Astrocyte of the hippocampus (primary cell): Measurements from ENCODE around the gene RANBP1.
A peak's percentile ranks its signal among the peaks of the same experiment; 100 is the strongest.
"Not testable (repeated sequence)": the region's sequence is repeated elsewhere in the genome, so short reads cannot be mapped to it uniquely, and the experiment has no call there.

Experiments used
- DNase-seq: peaks from one replicate; pipeline ENCODE4 v3.0.0; 2011; ENCODE audit warnings: low read depth, low spot score

RANBP1 gene

DNA sequence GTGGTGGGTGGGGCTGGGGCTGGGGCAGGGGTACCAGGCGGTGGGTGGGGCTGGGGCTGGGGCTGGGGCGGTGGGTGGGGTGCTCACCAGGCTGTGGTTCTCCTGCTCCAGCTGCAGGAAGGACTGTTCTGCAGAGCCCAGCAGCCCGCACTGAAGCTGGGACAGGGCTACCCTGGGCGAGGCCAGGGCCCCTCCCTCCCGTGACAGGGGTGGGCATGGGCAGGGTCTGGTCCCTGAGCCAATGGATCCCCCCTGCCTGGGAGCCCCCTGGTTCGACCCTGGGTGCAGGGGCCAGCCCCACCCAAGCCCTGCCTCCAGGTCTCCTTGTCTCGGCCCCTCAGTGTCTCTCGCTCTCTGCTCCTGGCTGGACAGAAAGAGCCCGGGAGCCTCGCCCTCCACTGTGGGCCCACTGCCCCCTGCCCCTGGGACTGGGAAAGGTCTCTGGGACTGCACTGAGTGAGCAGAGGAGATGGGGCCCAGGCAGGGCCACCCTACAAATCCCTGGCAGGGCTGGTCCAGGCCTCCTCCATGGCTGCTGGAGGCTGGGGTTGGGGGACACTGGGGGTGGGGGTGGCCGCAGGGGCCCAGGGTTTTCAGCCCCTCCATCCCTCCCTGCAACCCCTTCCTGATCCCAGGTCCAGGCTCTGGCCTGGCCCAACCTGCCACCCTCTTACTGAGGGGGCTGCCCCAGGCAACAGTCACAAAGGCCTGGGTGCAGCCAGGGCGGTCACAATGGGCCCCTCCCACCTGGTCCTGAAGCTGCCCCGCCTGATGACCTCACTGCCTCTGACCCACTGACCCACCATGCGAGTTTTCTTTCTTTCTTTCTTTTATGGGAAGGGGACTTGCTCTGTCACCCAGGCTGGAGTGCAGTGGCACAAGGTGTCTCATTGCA, 34.7 kb downstream of the RANBP1 start, which contains the start of gene CCDC188:
TSS of gene CCDC188 (minus strand) at position 675 of the 895 bp plus-strand sequence. CDS start at position 606, 69 bp downstream.
- DNase-seq = no peak

DNA sequence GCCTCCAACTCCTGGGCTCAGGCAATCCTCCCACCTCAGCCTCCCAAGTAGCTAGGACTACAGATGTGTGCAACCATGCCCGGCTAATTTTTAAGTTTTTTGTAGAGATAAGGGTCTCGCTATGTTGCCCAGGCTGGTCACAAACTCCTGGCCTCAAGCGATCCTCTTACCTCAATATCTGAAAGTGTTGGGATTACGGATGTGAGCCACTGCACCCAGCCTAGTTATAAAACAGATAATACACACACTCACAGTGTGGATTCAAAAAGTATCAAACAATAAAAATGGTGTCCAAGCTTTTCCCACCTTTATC, 35.3 kb downstream of the RANBP1 start:
- no peak for DNase-seq

DNA sequence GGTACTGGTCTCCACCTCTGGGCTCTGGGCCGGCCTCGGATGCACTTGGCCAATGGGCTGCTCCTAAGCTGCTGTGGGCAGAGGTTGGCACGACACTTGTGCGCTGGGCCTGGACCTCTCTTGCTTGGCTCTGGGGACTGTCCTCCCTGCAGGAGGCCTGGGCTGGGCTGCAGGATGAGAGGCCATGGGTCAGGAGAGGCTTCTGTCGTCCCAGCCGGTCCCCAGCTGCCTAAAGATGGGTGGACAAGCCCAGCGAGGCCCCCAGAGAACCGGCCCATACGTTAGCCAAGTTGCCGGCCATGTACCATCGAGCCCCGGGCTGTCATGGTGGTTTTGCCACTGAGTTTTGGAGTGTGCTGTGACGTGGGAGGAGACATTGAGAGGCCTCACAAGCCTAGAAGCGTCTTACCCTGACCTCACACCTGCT, 36.6 kb downstream of the RANBP1 start:
- no peak for DNase-seq

DNA sequence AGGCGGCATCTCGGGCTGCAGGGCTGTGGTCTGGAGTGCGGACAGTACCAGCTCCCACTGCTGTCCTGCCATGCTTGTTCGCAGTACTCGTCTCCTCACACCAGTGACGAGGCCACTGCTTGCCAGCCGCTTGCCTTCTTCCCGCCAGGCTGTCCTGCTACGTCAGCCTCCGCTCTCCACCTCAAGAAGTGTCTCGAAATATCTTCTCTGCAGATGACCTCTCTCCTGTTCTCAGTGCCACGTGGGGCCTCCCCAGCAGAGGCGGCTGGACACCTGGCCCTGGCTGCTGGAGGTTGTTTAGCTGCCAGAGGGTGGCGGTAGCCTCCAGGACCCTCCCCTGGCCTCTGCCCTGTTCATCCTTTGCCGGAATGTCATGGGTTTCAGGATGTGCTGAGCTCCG, 38.0 kb downstream of the RANBP1 start:
- DNase-seq = no peak

DNA sequence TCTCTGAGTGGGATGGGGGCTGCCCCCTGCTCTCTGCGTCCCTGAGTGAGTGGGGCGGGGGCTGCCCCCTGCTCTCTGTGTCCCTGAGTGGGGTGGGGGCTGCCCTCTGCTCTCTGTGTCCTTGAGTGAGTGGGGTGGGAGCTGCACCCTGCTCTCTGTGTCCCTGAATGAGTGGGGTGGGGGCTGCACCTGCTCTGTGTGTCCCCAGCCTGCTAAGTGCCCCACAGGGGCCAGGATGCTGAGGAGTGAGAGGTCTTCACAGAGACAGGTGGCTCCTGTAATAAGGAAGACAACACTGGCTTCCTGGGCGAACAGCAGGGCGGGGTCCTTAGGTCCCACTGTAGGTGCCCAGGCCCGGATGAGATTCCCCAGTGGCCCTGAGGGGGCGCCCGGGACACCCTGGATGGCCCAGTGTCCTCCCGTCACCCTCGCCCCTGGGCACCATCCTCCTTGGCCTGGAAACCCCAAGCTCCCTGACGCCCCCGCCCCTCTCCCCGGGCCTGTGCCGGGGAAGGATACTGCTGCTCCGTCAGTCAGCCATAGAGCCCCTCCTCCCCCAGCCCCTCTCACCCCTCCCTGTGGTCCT, 38.8 kb downstream of the RANBP1 start:
- DNase-seq = no peak

DNA sequence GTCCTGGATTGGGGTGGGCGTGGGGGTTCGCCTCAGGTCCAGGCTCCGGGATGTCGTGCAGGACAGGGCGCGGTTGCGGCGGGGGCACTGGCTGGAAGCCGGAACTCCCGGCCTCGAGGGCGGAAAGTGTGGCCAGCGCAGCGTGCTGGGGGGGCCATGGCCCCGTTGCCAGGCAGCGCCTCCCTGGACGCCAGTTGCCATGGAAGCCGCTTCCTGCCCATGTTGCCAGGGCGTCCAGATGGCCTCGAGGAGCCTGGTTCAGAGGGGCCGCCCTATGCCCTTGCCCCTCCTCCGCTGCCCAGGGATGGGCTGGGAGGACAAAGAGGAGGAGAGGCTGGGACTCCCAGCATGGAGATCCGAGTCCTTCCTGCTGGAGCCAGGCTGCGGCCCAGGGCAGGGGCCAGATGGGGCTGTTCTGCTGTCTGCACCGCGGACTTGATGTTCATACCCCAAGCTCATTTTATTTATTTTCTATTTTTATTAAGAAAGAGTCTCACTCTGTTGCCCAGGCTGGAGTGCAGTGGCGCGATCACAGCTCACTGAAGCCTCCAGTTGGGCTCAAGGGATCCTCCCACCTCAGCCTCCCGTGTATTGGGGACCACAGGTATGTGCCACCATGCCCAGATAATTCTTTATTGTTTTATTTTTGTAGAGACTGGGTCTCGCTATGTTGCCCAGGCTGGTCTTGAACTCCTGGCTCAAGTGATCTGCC, 39.6 kb downstream of the RANBP1 start:
- DNase-seq = peak; percentile 77

DNA sequence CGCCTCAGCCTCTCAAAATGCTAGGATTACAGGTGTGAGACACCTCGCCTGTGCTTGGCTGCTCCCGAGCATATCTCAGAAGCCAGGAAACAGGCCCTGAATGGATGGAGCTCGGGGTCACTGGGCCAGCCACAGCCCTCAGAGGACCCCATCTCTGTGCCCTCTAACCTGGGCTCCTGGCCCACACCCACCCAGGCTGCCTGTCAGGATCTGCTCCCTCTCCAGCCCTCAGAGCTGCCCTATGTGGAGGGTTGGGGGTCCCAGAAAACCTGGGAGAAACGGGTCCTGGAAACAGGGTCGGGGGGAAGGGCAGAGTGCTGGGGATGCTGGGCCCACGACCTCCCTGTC, 40.1 kb downstream of the RANBP1 start:
- no peak for DNase-seq

DNA sequence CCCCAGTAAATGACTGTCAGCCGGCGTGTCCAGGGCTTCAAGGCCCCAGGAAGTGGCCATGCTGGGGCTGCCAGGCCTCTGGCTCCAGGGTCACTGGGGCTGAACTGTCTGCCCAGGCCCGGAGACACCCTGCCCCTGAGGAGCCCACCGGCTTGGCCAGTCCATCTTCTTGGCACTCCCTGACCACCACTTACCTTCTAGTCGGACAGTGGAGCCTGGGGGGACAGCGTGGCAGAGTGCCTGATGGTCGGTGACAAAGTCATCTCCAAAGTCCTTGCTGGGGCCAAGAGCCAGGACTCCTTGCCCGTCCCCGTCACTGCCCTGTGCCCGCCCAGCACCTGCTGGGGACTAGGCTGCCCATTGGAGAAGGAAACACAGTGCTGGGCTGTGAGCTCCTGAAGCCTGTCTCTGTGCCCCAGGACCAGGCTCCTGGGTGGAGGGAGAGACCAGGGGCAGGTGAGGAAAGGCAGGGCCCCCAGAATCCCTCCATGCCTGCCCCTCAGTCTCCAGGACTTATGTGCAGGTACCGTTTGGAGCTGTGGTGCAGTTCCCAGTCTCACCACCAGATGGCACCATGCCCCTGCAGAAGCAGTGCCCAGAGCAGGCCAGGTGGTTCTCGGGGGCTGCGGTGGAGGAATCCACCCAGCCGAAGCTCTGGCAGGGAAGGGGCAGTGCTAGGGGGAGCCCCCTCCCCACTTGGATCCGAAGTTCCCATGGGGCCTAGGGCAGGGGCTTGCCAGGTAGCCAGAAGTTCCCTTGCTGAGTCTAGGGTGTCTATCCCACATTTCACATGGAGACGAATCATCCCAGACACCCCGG, 40.9 kb downstream of the RANBP1 start:
- DNase-seq = peak; percentile 86

DNA sequence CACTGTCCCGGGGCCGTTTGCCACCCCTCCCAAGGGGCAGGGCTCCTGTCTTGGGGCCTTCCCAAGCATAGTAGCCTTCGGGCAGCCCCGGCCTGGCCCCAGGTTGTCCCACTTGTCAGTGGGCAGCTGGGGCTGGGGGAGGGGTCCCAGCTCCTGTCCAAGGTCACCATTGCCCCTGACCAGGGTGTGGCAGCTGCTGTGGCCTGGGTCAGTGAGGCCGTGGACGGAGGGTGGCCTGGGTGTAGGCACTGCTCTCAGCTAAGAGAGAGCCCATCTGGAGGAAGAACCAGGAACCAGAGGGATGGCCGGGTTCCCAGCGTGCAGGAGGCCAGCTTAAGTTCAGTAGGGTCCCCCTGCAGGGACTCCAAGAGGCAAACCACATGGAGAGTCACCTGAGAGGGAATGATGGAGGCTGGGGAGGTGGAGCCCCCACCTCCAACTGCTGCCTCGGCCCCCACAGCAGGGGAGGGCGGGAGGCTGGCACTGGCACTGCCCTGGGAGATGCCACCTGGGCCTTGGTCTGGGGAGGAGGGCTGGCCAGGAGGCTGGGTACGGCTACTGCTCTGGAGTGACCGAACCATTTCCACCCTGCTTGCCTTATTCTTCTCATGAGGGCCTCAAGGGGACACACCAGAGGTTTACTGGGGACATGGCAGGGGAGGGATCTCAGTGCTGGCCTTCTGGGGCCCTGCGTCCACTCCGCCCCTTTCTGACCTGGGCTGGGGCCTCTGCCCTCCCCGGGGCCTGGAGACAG, 41.7 kb downstream of the RANBP1 start:
- DNase-seq = no peak

DNA sequence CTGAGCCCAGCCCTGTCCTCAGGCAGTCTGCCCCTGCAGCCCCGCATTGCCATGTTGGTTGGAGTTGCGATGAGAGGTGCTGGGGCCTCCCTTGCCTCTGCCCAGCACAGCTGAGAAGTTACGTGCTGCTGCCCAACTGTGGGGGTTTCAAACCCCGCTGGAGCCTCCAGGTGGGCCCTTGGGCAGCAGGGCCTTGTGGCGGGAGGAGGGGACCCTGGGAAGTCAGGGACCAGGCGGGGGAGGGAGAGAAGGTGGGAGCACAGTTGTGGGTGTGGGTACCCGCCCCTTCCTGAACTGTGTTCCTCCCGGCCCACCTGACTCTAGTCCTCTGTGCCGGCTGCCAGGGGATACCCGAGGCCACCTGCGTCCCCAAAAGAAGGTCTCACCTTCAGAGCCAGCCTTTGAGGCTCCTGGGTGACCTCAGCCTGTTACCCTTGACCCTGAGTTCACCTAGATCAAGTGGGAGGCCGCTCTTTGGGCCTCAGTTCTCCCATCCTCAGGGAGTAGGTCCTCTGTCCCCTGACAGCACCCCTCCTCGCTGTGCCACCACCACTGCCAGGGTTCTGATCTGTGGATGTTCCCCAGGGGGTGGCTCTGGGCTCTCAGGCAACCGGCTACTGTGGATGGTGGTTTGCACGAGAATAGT, 42.6 kb downstream of the RANBP1 start:
- no peak for DNase-seq

DNA sequence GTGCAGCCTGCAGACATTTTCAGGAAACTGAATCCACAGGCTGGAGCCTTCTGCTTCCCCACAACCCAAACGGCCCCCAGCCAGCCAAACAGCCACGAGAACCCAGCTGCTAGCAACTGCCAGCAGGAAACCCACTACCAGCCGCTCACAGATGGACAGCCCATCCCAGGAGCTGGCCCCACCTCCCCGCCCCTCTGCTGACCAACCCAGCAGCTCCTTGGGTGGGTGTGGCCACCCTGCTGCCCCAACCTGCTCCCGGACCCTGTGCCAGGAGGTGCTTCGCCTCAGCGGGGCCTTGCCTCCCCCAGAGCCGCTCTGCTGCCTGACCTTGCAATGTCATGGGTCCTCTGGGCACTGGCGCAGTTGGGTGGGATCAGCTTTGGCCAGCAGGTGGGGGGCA, 43.2 kb downstream of the RANBP1 start:
- DNase-seq = no peak

DNA sequence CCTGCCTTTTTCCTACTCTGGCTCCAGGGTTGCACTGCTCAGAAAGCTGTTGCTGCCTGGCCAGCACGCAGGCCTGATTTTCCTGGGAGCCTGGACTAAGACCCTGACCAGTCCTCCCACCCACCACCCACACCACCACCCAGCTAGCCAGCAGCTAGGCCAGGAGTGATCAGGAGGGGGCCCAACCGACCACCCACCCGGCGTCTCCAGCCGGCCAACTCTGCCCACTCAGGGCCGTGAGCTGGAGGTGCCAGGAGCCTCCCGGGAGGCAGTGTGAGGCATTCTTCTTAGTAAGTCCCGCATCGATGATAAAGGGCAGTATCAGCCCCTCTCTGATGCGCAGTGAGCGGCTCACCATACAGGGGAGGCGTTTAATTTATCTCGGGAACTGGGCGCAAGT, 43.6 kb downstream of the RANBP1 start:
- not testable (repeated sequence) for DNase-seq

DNA sequence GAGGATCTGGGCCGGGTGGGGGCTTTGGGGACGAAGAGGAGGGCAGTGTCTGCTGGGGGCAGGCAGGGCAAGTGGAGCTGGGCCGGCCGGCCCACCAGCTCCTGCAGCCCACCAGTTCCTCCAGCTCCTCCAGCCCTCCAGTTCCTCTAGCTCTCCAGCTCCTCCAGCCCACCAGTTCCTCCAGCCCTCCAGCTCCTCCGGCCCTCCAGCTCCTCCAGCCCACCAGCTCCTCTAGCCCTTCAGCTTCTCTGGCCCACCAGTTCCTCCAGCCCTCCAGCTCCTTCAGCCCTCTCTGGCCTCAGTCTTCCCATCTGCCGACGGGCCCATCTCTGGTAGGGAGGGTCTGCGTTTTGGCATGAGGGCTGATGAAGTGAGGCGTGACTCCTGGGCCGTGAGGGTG, 44.1 kb downstream of the RANBP1 start:
- DNase-seq = no peak

DNA sequence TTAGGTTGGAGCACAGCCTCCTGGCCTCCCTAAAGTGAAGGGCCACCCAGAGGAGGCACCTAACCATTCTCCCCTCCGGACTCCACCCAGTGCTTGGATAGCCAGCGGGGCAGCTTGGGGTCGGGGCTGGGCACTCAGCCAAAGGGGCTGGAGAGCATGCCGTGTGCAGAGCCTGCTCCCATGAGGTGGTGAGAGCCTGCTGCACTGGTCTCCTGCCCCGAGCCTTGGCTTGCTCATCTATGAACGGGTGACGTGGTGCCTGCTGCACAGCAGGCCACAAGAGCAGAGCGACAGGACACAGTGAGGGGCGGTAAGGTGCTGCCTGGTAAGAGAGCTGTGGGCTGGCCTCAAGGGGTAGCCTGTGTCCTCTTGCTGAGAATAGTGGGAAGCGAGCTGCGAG, 49.0 kb downstream of the RANBP1 start:
- DNase-seq = no peak

DNA sequence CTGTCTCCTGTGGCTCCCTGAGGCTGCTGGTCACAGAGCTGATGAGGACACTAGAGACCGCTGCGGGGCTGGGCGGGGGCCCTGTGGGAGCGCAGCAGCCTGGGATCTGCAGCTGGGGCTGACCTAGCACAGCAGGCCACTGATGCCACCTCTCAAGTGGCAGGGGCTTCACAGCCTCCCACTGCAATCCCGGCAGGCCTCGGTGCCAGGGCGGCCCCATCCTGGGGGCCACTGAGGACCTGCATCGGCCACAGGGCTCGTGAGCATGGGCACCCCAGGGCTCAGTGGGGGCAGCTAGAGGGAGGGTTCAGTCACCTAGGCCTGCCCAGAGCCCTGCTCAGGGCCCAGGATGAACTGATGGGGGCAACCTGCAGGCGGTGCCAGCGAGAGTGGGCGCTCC, 49.5 kb downstream of the RANBP1 start:
- no peak for DNase-seq

DNA sequence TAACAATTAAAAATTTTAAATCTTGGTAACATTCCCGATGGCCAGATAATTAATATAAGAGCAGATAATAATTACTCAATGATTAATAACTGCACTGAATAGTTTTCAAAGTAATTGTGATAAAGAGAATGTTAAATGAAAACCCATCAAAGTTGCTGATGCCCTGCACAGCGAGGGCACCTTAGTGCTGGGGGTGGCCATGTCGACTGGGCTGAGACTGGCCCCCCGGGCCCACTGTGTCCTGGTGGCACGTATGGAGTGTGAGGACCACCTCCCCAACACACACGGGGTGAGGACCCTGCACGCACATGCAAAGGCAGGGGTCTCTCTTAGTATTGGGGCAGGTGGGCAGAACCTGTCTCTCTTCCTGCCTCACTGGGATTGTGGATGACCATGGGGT, 50.0 kb downstream of the RANBP1 start:
- DNase-seq = no peak

DNA sequence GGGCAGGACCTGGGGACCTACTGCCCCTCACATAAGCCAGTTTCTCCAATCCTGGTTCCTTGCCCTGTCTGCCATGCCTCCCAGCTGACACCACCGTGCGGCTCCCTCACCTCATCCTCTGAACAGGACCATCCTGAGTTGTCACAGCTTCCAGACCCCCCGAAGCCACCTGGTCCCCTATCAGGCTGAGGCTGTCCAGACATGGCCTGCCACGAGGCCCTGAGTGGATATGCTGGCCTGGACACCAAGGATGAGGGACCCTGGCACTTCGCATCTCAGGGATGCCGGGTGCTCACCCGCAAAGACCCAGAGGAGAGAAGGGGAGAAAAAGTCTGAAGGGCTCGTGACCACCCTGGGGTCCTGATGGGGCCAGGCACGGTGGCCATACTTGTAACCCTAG, 50.8 kb downstream of the RANBP1 start:
- no peak for DNase-seq

DNA sequence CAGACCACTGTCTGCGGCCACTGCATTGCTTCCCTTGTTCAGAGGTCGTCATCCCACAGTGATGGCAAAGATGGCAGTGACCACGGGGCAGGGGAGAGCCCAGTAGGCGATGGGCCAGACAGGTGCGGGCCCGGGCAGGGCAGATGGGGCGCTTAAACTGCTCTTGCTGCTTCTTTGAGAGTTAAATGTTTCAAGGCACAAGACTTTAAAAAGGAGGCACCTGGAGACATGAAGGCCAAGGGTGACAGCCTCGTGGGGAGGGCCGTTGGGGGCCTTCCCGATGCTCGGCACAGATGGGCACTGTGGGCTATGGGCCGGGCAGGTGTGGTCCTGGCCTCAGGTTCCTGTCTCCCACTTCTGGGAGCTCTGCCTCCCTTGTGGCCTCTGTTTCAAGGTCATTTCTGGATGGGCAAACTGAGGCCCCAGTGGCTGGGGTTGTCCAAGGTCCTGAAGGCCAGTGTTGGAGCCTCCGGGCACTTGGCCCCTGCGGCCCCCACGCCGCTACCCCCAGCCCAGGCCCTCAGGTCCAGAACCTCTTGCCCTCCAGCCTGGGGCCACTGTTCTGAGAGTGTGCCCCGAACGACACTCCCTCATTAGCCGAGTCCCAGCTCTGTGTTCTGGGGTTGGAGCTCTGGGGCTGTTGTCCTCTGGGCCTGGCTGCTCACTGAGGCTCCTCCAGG, 51.9 kb downstream of the RANBP1 start:
- DNase-seq = no peak

DNA sequence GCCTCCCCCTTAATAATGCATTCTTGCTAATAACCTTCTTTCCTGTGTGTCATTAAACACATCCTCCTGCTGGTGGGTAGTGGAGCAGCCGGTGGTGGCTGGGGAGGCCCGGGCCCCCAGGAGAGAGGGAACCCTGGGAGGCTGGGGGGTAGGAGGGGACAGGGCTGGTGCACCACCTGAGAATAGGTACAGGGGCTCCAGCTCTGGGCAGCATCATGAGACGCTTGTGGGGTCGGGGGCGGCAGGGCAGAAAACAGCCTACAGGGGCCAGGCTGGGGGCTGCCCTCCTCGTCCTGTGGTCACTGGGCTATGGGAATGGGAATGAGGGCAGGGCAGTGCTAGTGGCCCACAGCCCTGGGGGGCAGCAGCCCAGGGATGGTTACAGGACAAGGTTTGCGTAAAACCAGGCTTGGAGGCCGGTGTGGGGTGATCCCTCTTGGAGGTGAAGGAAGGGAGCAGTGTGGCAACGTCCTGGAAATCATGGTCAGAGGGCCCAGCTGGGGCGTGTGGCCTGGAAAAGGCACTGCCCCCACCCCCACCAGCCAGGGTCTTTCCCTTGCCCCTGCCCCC, 53.4 kb downstream of the RANBP1 start:
- no peak for DNase-seq

DNA sequence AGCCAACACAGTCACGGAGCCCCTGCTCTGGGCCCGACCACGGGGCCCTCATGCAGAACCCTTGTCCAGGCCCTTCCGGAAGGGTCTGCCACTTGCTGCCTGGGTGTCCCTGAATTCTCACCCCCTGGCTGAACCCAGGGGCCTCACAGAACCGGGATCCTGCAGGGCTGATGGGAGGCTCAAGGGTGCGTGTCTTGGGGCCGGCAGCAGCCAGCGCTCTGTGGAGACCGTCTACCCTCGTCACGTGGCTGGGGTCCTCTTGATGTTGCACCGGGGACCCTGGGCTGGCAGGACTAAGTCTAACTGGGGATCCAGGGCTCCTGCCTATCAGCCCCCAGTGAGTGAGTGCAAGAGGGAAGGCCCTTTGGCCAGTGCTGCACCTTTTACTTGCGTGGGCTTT, 54.3 kb downstream of the RANBP1 start:
- DNase-seq = no peak
